ENCODE data around the gene KCND2.

The KCND2 gene

GRCh38 chr7:120460949-120461348 is 188.0 kb downstream of the KCND2 start:
- peaks cover 9% of the 10 kb centered on the region for H3K9me3 ChIP-seq (ENCODE audit: control insufficient read depth, insufficient read depth, low read length)
- H3K36me3 ChIP-seq (ENCODE audit: insufficient read depth, low read length) = no peaks in the 10 kb centered on the region
- no peak overlapping the region for H3K9ac ChIP-seq (ENCODE audit: low read depth, low read length)
- H3K4me1 ChIP-seq (ENCODE audit: insufficient read depth, low read length) = peaks cover 6% of the 10 kb centered on the region; the same call in 1 of the 2 replicates

DNA sequence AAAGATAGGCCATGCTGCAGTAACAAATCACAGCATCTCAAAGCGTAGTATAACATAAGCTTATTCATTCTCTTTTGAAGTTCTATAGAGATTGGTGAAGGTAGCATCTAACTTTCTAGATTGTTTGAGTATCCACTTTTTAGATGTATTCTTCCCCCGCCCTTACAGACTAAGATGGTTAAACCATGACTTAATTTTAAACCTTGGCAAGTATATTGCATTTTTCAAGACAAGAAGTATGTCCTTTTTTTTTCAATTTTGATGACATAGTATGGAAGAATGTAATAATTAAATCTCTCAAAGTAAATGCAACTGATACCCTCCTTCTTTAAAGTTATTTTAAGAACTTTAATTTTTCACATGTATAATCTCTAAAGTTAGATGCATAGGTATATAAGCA is 190.0 kb downstream of the KCND2 start:
- Histone ChIP-seq H3K4me1 (ENCODE audit: insufficient read depth, low read length) (peaks cover 6% of the 10 kb centered on the region; the same call in 1 of the 2 replicates), H3K9ac (ENCODE audit: low read depth, low read length) (no peak overlapping the region), H3K36me3 (ENCODE audit: insufficient read depth, low read length) (no peaks in the 10 kb centered on the region), H3K9me3 (ENCODE audit: control insufficient read depth, insufficient read depth, low read length) (no peaks in the 10 kb centered on the region)

DNA sequence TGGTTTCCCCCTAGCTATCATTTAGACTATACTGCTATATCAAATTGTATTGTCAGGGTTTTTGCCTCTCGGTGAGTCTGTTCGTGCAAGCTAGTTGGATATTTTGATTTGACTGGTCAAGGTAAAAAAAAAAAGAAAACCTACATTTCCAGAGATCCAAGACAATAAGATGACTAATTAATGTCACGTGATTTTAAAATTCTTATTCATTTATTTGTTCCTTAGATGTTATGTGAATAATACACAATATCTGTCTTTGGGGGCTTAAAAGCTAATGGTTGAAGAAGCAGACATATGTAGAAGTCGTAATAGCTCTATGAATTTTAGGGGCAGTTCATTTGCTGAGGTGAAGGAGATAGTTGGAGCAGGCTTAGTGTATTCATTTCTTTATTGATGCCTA is 191.1 kb downstream of the KCND2 start:
- H3K36me3 ChIP-seq (ENCODE audit: insufficient read depth, low read length) = no peaks in the 10 kb centered on the region
- H3K9me3 ChIP-seq (ENCODE audit: control insufficient read depth, insufficient read depth, low read length) = no peaks in the 10 kb centered on the region
- no peak overlapping the region for H3K9ac ChIP-seq (ENCODE audit: low read depth, low read length)
- H3K4me1 ChIP-seq (ENCODE audit: insufficient read depth, low read length) = peaks cover 6% of the 10 kb centered on the region; the same call in 1 of the 2 replicates

- H3K36me3 ChIP-seq (ENCODE audit: insufficient read depth, low read length) = no peaks in the 10 kb centered on the region
- no peaks in the 10 kb centered on the region for H3K4me1 ChIP-seq (ENCODE audit: insufficient read depth, low read length)
- H3K9ac ChIP-seq (ENCODE audit: low read depth, low read length) = no peak overlapping the region
- no peaks in the 10 kb centered on the region for H3K9me3 ChIP-seq (ENCODE audit: control insufficient read depth, insufficient read depth, low read length)
Observed at GRCh38 chr7:120467676-120468075, 194.7 kb downstream of the KCND2 start.

DNA sequence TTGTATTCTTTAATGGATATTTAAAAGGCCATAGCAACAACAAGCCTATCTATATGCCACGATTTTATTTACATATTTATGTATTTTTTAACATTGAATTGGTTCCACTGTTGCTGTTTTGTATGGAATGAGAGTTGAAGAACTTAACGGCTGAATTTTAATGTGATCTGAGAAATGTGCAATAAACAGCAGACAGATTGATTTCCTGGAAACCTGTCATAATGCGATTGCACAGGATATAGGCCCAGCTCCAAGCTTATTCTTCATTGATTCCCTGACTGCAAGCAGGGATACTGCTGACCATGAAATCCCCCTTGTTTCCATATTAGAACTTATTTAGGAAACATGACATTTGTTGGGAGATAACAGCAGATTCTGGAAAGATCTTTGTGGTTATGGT is 195.6 kb downstream of the KCND2 start:
- no peak overlapping the region for H3K9ac ChIP-seq (ENCODE audit: low read depth, low read length)
- H3K9me3 ChIP-seq (ENCODE audit: control insufficient read depth, insufficient read depth, low read length) = no peaks in the 10 kb centered on the region
- H3K36me3 ChIP-seq (ENCODE audit: insufficient read depth, low read length) = no peaks in the 10 kb centered on the region

DNA sequence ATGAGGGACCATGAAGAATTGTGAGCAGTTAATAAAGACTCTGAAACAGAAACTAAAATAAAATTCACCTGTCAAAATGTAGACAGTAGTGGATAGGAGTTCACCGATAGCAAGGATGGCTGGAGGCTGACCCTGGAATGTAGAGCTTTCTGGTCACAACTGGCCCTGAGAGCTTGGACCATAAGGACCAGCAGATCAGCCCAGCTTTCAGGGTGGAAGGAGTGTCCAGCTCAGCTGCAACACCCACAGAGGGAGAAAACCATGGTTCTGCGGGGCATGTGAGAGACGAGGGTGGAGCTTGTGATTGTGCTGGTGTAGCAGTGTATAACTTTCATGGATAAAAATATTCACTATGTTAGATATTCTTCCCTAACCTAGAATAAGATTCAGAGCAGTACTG is 199.9 kb downstream of the KCND2 start:
- Histone ChIP-seq H3K9ac (ENCODE audit: low read depth, low read length) (no peak overlapping the region), H3K9me3 (ENCODE audit: control insufficient read depth, insufficient read depth, low read length) (no peaks in the 10 kb centered on the region), H3K4me1 (ENCODE audit: insufficient read depth, low read length) (peaks cover 7% of the 10 kb centered on the region; the same call in 1 of the 2 replicates), H3K36me3 (ENCODE audit: insufficient read depth, low read length) (no peaks in the 10 kb centered on the region)

More for the DNA sequence above, 195.6 kb downstream of the KCND2 start:
- H3K4me1 ChIP-seq (ENCODE audit: insufficient read depth, low read length) = no peaks in the 10 kb centered on the region

DNA sequence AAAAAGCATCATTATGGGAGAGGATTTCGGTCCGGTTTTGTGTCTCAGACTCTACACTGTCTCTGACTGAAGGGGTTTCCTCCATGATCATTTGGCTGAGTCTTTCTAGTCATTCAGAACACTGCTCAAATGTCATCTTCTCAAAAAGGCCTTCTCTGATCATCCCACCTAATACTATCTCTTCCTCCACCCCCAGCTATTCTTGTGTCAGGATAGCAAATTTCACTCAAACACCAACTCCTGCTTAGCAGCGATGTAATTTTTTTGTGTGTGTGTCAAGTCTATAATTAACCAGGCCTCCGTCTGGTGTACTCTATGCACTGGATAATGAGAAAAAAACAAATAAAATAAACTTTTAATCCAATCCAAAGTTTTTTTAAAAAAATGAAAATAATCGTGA is 200.4 kb downstream of the KCND2 start:
- no peak overlapping the region for H3K9ac ChIP-seq (ENCODE audit: low read depth, low read length)
- no peaks in the 10 kb centered on the region for H3K36me3 ChIP-seq (ENCODE audit: insufficient read depth, low read length)
- no peaks in the 10 kb centered on the region for H3K9me3 ChIP-seq (ENCODE audit: control insufficient read depth, insufficient read depth, low read length)
- peaks cover 7% of the 10 kb centered on the region; the same call in 1 of the 2 replicates for H3K4me1 ChIP-seq (ENCODE audit: insufficient read depth, low read length)

DNA sequence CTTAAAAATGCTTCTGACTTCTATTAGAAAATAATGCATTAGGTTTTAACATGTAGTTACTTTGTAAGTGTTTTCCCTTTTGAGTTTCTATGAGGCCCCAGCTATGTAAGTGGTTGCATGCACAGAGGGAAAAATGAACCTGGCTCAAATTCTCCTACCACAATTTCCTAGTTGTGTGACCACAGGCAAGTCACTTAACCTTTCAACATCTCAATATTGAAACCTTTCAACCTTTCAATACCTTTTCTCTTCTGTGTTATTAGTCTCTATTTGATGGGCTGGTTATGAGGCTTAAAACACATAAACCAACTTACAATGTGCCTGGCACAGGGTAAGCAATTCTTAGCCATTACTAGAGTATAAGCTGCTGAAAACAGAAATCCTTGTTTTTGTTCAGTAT is 203.0 kb downstream of the KCND2 start:
- no peaks in the 10 kb centered on the region for H3K36me3 ChIP-seq (ENCODE audit: insufficient read depth, low read length)

DNA sequence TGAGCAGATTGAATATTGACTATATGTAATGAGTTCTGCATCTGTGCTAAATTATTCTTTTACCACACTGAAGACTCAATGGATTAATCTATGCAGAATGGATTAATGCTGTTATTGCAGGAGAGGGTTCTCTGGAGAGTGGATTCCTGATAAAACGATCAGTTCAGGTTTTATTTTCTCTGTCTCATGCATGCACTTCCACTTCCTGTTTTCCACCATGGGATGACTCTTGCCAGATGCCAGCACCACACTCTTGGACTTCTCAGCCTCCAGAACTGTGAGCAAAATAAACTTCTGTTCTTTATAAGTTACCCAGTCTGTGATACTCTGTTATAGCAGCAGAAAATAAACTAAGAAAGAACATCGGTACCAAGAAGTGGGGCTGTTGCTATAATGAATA is 207.5 kb downstream of the KCND2 start:
- Histone ChIP-seq H3K4me1 (ENCODE audit: insufficient read depth, low read length) (peaks cover 10% of the 10 kb centered on the region; the same call in 1 of the 2 replicates), H3K9me3 (ENCODE audit: control insufficient read depth, insufficient read depth, low read length) (no peaks in the 10 kb centered on the region), H3K9ac (ENCODE audit: low read depth, low read length) (no peak overlapping the region), H3K36me3 (ENCODE audit: insufficient read depth, low read length) (no peaks in the 10 kb centered on the region)

More for the DNA sequence above, 203.0 kb downstream of the KCND2 start:
- no peak overlapping the region for H3K9ac ChIP-seq (ENCODE audit: low read depth, low read length)
- H3K9me3 ChIP-seq (ENCODE audit: control insufficient read depth, insufficient read depth, low read length) = no peaks in the 10 kb centered on the region
- H3K4me1 ChIP-seq (ENCODE audit: insufficient read depth, low read length) = peaks cover 10% of the 10 kb centered on the region; the same call in 1 of the 2 replicates

- Histone ChIP-seq H3K9me3 (ENCODE audit: control insufficient read depth, insufficient read depth, low read length) (no peaks in the 10 kb centered on the region), H3K36me3 (ENCODE audit: insufficient read depth, low read length) (no peaks in the 10 kb centered on the region), H3K4me1 (ENCODE audit: insufficient read depth, low read length) (peaks cover 10% of the 10 kb centered on the region; the same call in 1 of the 2 replicates), H3K9ac (ENCODE audit: low read depth, low read length) (no peak overlapping the region)
Observed at GRCh38 chr7:120480930-120481329, 208.0 kb downstream of the KCND2 start.

DNA sequence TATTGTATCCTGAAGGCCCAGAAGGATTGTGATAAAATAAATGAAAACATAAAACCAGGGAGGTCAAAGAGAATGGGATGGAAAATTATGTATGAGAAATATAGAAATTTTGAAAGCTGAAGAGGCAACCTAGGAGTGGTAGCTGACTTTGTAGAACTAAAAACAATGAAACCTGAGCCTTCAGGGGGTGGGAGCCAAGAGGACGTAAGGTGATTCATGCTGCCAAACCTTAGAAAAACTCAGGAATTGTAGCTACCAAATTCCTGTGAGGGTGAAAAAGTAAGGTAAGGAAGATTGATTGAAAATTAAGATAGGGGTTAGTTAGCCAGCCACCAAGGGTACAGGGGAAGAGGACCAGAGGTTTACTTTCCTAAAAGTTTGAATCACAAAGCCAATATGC is 213.2 kb downstream of the KCND2 start:
- peak overlapping the region; percentile 13 for H3K9ac ChIP-seq (ENCODE audit: low read depth, low read length)
- H3K9me3 ChIP-seq (ENCODE audit: control insufficient read depth, insufficient read depth, low read length) = no peaks in the 10 kb centered on the region
- no peaks in the 10 kb centered on the region for H3K36me3 ChIP-seq (ENCODE audit: insufficient read depth, low read length)
- peaks cover 15% of the 10 kb centered on the region for H3K4me1 ChIP-seq (ENCODE audit: insufficient read depth, low read length)

GRCh38 chr7:120502132-120502531 is 229.2 kb downstream of the KCND2 start:
- Histone ChIP-seq H3K9me3 (ENCODE audit: control insufficient read depth, insufficient read depth, low read length) (no peaks in the 10 kb centered on the region), H3K9ac (ENCODE audit: low read depth, low read length) (no peak overlapping the region), H3K4me1 (ENCODE audit: insufficient read depth, low read length) (peaks cover 14% of the 10 kb centered on the region), H3K36me3 (ENCODE audit: insufficient read depth, low read length) (no peaks in the 10 kb centered on the region)

GRCh38 chr7:120502825-120503224 is 229.8 kb downstream of the KCND2 start:
- Histone ChIP-seq H3K9ac (ENCODE audit: low read depth, low read length) (no peak overlapping the region), H3K9me3 (ENCODE audit: control insufficient read depth, insufficient read depth, low read length) (no peaks in the 10 kb centered on the region), H3K36me3 (ENCODE audit: insufficient read depth, low read length) (no peaks in the 10 kb centered on the region), H3K4me1 (ENCODE audit: insufficient read depth, low read length) (peaks cover 14% of the 10 kb centered on the region)

DNA sequence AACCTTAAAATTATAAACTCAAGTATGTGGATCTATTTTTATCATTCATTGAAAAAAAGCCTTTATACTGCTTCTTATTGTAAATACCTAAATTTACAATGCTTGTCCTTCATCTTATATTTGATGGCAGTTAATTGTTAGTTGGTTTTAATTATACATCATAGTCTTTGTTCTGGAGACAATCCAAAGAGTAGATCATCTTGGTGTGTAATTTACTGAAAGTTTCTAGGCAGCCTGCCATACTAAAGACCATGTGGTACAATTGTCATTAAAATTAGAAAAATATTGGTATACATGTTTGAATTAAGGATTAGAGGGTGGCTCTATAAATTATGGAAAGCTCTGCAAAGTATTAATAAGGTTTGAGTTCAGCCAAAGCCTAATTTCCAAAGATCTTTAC is 231.4 kb downstream of the KCND2 start:
- Histone ChIP-seq H3K9me3 (ENCODE audit: control insufficient read depth, insufficient read depth, low read length) (no peaks in the 10 kb centered on the region), H3K36me3 (ENCODE audit: insufficient read depth, low read length) (no peaks in the 10 kb centered on the region), H3K9ac (ENCODE audit: low read depth, low read length) (no peak overlapping the region), H3K4me1 (ENCODE audit: insufficient read depth, low read length) (peaks cover 14% of the 10 kb centered on the region)

DNA sequence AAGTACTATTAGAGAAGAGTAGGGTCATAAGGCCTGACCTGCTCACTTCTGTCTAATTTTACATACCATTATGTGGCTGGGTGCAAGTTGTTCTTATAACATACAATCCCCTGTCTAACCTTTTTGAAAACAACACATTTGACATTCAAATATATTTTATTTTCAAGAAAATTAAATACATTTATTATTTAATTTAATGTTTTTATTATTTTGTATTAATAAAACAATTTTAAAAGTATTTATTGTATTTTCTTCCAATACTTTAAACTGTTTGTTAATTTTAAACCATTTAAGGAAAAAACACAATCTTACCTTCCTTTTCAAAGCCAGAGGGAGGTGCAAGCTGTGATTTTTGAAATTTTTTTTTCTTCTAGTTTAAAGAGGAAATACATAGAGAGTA is 232.8 kb downstream of the KCND2 start:
- H3K4me1 ChIP-seq (ENCODE audit: insufficient read depth, low read length) = peaks cover 14% of the 10 kb centered on the region
- H3K9me3 ChIP-seq (ENCODE audit: control insufficient read depth, insufficient read depth, low read length) = no peaks in the 10 kb centered on the region
- no peaks in the 10 kb centered on the region for H3K36me3 ChIP-seq (ENCODE audit: insufficient read depth, low read length)
- H3K9ac ChIP-seq (ENCODE audit: low read depth, low read length) = no peak overlapping the region

DNA sequence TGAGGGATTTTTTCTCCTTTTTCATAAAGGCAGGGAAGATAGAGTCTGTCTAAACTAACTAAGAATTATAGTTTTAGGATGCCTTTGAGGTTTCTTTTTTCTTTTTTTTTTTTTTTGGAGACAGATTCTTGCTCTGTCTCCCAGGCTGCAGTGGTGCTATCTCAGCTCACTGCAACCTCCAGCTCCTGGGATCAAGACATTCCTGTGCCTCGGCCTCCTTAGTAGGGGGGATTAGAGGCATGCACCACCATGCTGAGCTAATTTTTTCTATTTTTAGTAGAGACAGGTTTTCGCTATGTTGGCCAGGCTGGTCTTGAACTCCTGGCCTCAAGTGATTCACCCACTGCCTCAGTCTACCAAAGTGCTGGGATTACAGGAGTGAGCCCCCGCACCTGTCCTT is 239.7 kb downstream of the KCND2 start:
- Histone ChIP-seq H3K9ac (ENCODE audit: low read depth, low read length) (no peak overlapping the region), H3K36me3 (ENCODE audit: insufficient read depth, low read length) (no peaks in the 10 kb centered on the region), H3K9me3 (ENCODE audit: control insufficient read depth, insufficient read depth, low read length) (no peaks in the 10 kb centered on the region), H3K4me1 (ENCODE audit: insufficient read depth, low read length) (peaks cover 4% of the 10 kb centered on the region; the same call in 1 of the 2 replicates)
